ENCODE data around the gene SMYD3. TPM values are rescaled to one million over a fixed set of nuclear protein-coding genes. Genes with fewer than 3 reads are reported as not detected.
A peak's percentile ranks its signal among the peaks of the same experiment; 100 is the strongest.

SMYD3 gene
- total RNA-seq, 8 experiments from 2014 or later = 8.8 to 39.7 (median 29.1) TPM

- in situ Hi-C loops (cut with MboI; ENCODE audit: low pct_unique_long_range_greater_than_20kb in 2 of 9, low sequenced_read_pairs in 9 of 9, unreplicated experiment in 9 of 9) = no loop called here
- H3K4me3 ChIP-seq = no peak overlapping the region
- no peak overlapping the region for H3K27ac ChIP-seq
- 17 to 100% (median 92%) methylated on average over 1 to 6 of the region's 6 CpGs; no CpG with 5 or more reads in 1 of the 10 experiments for WGBS, 10 experiments
- H3K4me1 ChIP-seq (replicated peaks in 1 of 2) = peaks cover 0 to 5% of the 10 kb centered on the region in 2 donors
- ATAC-seq (replicated peaks in 6 of 8) = no peak
These were observed 636.4 kb downstream of the SMYD3 start for GRCh38 chr1:245870698-245871097.

GRCh38 chr1:245869847-245870246, 637.2 kb downstream of the SMYD3 start:
- H3K4me1 ChIP-seq (replicated peaks in 1 of 2) = no peaks in the 10 kb centered on the region
- WGBS, 10 experiments = 78 to 96% (median 91%) methylated on average over 2 to 7 of the region's 7 CpGs; no CpG with 5 or more reads in 4 of the 10 experiments
- no peak for ATAC-seq (replicated peaks in 6 of 8)
- H3K4me3 ChIP-seq = no peak overlapping the region
- no peak overlapping the region for H3K27ac ChIP-seq
- in situ Hi-C loops (cut with MboI; ENCODE audit: low pct_unique_long_range_greater_than_20kb in 2 of 9, low sequenced_read_pairs in 9 of 9, unreplicated experiment in 9 of 9) = no loop called here

- no peak for ATAC-seq (replicated peaks in 6 of 8)
- Histone ChIP-seq H3K4me3 (no peak overlapping the region), H3K4me1 (replicated peaks in 1 of 2) (no peaks in the 10 kb centered on the region), H3K27ac (no peak overlapping the region)
- in situ Hi-C loops (cut with MboI; ENCODE audit: low pct_unique_long_range_greater_than_20kb in 2 of 9, low sequenced_read_pairs in 9 of 9, unreplicated experiment in 9 of 9) = no loop called here
- WGBS, 10 experiments = 0 to 68% (median 57%) methylated on average over 1 to 5 of the region's 5 CpGs; no CpG with 5 or more reads in 4 of the 10 experiments
These were observed 639.3 kb downstream of the SMYD3 start for GRCh38 chr1:245867738-245868137.

- in situ Hi-C loops (cut with MboI; ENCODE audit: low pct_unique_long_range_greater_than_20kb in 2 of 9, low sequenced_read_pairs in 9 of 9, unreplicated experiment in 9 of 9) = no loop called here
- no peak for ATAC-seq (replicated peaks in 6 of 8)
- 90 to 100% (median 100%) methylated on average over 1 to 3 of the region's 3 CpGs; no CpG with 5 or more reads in 1 of the 10 experiments for WGBS, 10 experiments
- Histone ChIP-seq H3K27ac (no peak overlapping the region), H3K4me1 (replicated peaks in 1 of 2) (peaks cover 7 to 12% of the 10 kb centered on the region in 2 donors), H3K4me3 (no peak overlapping the region)
These were observed 642.2 kb downstream of the SMYD3 start for GRCh38 chr1:245864872-245865271.

GRCh38 chr1:245863566-245864184, 643.4 kb downstream of the SMYD3 start:
- Histone ChIP-seq H3K4me1 (replicated peaks in 1 of 2) (peaks cover 7 to 22% of the 10 kb centered on the region in 2 donors), H3K27ac (no peak overlapping the region), H3K4me3 (no peak overlapping the region)
- in situ Hi-C loops (cut with MboI; ENCODE audit: low pct_unique_long_range_greater_than_20kb in 2 of 9, low sequenced_read_pairs in 9 of 9, unreplicated experiment in 9 of 9) = no loop called here
- ATAC-seq (replicated peaks in 6 of 8) = no peak
- 73 to 100% (median 83%) methylated on average over 2 to 10 of the region's 10 CpGs for WGBS, 10 experiments

- Histone ChIP-seq H3K4me3 (no peak overlapping the region), H3K27ac (no peak overlapping the region), H3K4me1 (replicated peaks in 1 of 2) (peaks cover 7 to 29% of the 10 kb centered on the region in 2 donors)
- ATAC-seq (replicated peaks in 6 of 8) = no peak
- in situ Hi-C loops (cut with MboI; ENCODE audit: low pct_unique_long_range_greater_than_20kb in 2 of 9, low sequenced_read_pairs in 9 of 9, unreplicated experiment in 9 of 9) = no loop called here
- 75 to 100% (median 87%) methylated on average over 2 to 6 of the region's 6 CpGs; no CpG with 5 or more reads in 2 of the 10 experiments for WGBS, 10 experiments
These were observed 644.1 kb downstream of the SMYD3 start for GRCh38 chr1:245862812-245863540.

- 13 to 100% (median 84%) methylated on average over 2 to 8 of the region's 8 CpGs for WGBS, 10 experiments
- no peak overlapping the region for H3K27ac ChIP-seq
- in situ Hi-C loops (cut with MboI; ENCODE audit: low pct_unique_long_range_greater_than_20kb in 2 of 9, low sequenced_read_pairs in 9 of 9, unreplicated experiment in 9 of 9) = no loop called here
- peak in 4 of 8 experiments; percentile 12 to 78 (median 30) for ATAC-seq (replicated peaks in 6 of 8)
- peaks cover 7 to 36% of the 10 kb centered on the region in 2 donors for H3K4me1 ChIP-seq (replicated peaks in 1 of 2)
- no peak overlapping the region for H3K4me3 ChIP-seq
These were observed 646.2 kb downstream of the SMYD3 start for GRCh38 chr1:245860657-245861544.

GRCh38 chr1:245859493-245860114, 647.5 kb downstream of the SMYD3 start:
- H3K27ac ChIP-seq = no peak overlapping the region
- peaks cover 7 to 39% of the 10 kb centered on the region in 2 donors for H3K4me1 ChIP-seq (replicated peaks in 1 of 2)
- peak in 7 of 8 experiments; percentile 19 to 59 (median 46) for ATAC-seq (replicated peaks in 6 of 8)
- H3K4me3 ChIP-seq = no peak overlapping the region
- in situ Hi-C loops (cut with MboI; ENCODE audit: low pct_unique_long_range_greater_than_20kb in 2 of 9, low sequenced_read_pairs in 9 of 9, unreplicated experiment in 9 of 9) = no loop called here
- WGBS, 10 experiments = 40 to 82% (median 69%) methylated on average over 2 to 9 of the region's 9 CpGs; no CpG with 5 or more reads in 3 of the 10 experiments

GRCh38 chr1:245858722-245859492, 648.2 kb downstream of the SMYD3 start:
- Histone ChIP-seq H3K4me3 (no peak overlapping the region), H3K4me1 (replicated peaks in 1 of 2) (peaks cover 7 to 39% of the 10 kb centered on the region in 2 donors), H3K27ac (no peak overlapping the region)
- in situ Hi-C loops (cut with MboI; ENCODE audit: low pct_unique_long_range_greater_than_20kb in 2 of 9, low sequenced_read_pairs in 9 of 9, unreplicated experiment in 9 of 9) = no loop called here
- peak in 2 of 8 experiments; percentile 12 to 20 for ATAC-seq (replicated peaks in 6 of 8)
- 27 to 86% (median 67%) methylated on average over 1 to 7 of the region's 7 CpGs for WGBS, 10 experiments

- 67 to 100% (median 82%) methylated on average over 1 to 13 of the region's 13 CpGs; no CpG with 5 or more reads in 2 of the 10 experiments for WGBS, 10 experiments
- Histone ChIP-seq H3K4me1 (replicated peaks in 1 of 2) (peaks cover 7 to 39% of the 10 kb centered on the region in 2 donors), H3K27ac (no peak overlapping the region), H3K4me3 (no peak overlapping the region)
- in situ Hi-C loops (cut with MboI; ENCODE audit: low pct_unique_long_range_greater_than_20kb in 2 of 9, low sequenced_read_pairs in 9 of 9, unreplicated experiment in 9 of 9) = no loop called here
- peak in 5 of 8 experiments; percentile 72 to 88 (median 79) for ATAC-seq (replicated peaks in 6 of 8)
These were observed 648.9 kb downstream of the SMYD3 start for GRCh38 chr1:245858022-245858721.

GRCh38 chr1:245856944-245857531, 650.0 kb downstream of the SMYD3 start:
- H3K4me1 ChIP-seq (replicated peaks in 1 of 2) = peaks cover 7 to 39% of the 10 kb centered on the region in 2 donors
- WGBS, 10 experiments = 0 to 94% (median 80%) methylated on average over 1 to 13 of the region's 13 CpGs; no CpG with 5 or more reads in 2 of the 10 experiments
- in situ Hi-C loops (cut with MboI; ENCODE audit: low pct_unique_long_range_greater_than_20kb in 2 of 9, low sequenced_read_pairs in 9 of 9, unreplicated experiment in 9 of 9) = no loop called here
- no peak overlapping the region for H3K4me3 ChIP-seq
- no peak overlapping the region for H3K27ac ChIP-seq
- peak in 1 of 8 experiments; percentile 33 for ATAC-seq (replicated peaks in 6 of 8)
